Hepatocyte (in vitro differentiated cells): ENCODE results near the gene CCNB1IP1.

Experiments
- EZH2 ChIP-seq: fragments of 200-600 bp; sonication (generic); IDR thresholded peaks from 2 replicates; pipeline ENCODE4 v1.6.1; 2016; ENCODE audit warnings: antibody characterized with exemption, mild to moderate bottlenecking, borderline replicate concordance
- TF ChIP-seq, protein P1 (sequence below): fragments of 200-600 bp; sonication (generic); IDR thresholded peaks from 2 replicates; pipeline ENCODE4 v1.5.1; 2016; ENCODE audit warnings: antibody characterized with exemption, mild to moderate bottlenecking; ENCODE audit not compliant: poor library complexity

DNA sequence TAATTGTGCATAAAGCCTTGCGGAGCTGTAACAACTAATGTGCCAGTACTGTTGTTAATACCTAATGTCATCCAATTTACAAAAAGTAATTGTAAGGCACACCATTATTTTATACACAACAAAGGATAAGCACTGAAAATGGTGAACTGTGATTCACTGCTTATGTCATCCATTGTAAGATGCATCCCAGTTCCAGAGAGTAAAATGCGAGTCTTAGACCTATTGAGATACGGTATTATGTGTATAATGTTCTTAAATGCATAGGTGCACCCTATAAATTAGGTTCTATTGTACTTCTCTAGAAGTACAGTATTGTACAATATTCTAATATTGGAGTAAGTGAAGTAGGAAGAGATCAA is 10.8 kb upstream of the CCNB1IP1 start:
- TF ChIP-seq EZH2, result no peak
- TF ChIP-seq, protein P1, sequence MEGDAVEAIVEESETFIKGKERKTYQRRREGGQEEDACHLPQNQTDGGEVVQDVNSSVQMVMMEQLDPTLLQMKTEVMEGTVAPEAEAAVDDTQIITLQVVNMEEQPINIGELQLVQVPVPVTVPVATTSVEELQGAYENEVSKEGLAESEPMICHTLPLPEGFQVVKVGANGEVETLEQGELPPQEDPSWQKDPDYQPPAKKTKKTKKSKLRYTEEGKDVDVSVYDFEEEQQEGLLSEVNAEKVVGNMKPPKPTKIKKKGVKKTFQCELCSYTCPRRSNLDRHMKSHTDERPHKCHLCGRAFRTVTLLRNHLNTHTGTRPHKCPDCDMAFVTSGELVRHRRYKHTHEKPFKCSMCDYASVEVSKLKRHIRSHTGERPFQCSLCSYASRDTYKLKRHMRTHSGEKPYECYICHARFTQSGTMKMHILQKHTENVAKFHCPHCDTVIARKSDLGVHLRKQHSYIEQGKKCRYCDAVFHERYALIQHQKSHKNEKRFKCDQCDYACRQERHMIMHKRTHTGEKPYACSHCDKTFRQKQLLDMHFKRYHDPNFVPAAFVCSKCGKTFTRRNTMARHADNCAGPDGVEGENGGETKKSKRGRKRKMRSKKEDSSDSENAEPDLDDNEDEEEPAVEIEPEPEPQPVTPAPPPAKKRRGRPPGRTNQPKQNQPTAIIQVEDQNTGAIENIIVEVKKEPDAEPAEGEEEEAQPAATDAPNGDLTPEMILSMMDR, result no peak
